ENCODE measurements around the gene ANAPC4.

Gene ANAPC4

DNA sequence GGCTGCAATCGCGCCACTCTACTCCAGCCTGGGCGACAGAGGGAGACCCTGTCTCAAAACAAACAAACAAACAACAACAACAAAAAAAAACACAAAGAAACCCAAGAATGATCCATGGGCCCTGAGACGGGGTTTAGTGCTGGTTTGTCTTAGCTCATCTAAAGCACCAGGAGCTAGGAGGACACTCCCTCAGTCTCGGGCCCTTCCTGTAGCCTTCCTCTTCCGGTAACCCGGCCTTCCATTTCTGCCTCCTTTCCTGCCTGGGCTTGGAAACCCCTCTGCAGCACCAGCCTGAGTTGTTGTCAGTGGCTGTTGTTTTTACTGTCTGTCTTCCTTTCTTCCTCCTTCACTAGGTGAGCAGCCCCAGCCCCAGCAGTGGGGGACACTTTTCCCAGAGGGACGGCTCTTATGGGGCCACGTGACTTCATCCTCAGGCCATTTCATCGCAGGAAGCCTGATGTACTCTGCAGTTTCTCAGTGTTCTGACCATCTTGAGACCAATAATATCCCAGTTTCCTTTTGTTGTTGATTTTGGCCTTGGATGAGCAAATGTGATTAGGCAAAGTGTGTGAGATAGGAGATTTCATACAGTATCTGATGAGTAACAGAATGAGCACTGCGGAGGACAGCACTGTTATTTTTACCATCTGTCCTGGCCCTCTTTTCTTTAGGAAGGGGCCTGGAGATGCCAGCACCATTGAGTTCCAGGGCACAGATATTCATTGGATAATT, 90.1 kb downstream of the ANAPC4 start:
- no peak overlapping the region for H3K4me2 ChIP-seq
- no peak overlapping the region for H3K4me3 ChIP-seq
- H3K4me1 ChIP-seq = no peaks in the 10 kb centered on the region
- no peak overlapping the region for H3K27ac ChIP-seq
- H3K9me3 ChIP-seq = peaks cover 7% of the 10 kb centered on the region; the same call in 1 of the 2 replicates
- no peaks in the 10 kb centered on the region for H4K20me1 ChIP-seq
- no peak for TF ChIP-seq Cebpa-rat (IDR thresholded peaks at IDR 0.05)
- H3K9ac ChIP-seq = no peak overlapping the region
- no peaks in the 10 kb centered on the region for H3K36me3 ChIP-seq
- H3K27me3 ChIP-seq = no peaks in the 10 kb centered on the region

DNA sequence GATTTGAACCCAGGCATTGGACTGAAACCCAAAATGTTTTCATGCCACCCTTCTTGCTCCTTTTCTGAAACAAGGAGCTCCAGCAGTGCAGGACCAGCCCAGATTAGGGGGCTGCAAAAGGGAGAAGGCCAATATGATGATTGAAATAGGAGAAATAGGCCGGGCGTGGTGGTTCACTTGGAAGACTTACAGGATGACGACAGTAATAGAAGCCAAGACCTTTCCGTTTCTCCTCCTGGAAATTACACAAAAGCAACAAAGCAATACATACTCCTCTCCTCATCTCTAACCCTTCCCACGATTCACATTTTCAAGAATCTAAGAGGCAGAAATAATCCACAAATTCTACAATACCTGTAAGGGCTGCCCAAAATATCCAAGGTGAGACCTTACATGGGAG, 90.8 kb downstream of the ANAPC4 start:
- Histone ChIP-seq H3K27me3 (no peaks in the 10 kb centered on the region), H4K20me1 (no peaks in the 10 kb centered on the region), H3K4me3 (no peak overlapping the region), H3K4me1 (no peaks in the 10 kb centered on the region), H3K9ac (no peak overlapping the region), H3K27ac (no peak overlapping the region), H3K9me3 (peaks cover 12% of the 10 kb centered on the region; the same call in 1 of the 2 replicates), H3K4me2 (no peak overlapping the region), H3K36me3 (no peaks in the 10 kb centered on the region)
- TF ChIP-seq Cebpa-rat (IDR thresholded peaks at IDR 0.05) = no peak

Measured in BLaER1 (cell line).